CD4-positive, alpha-beta T cell (primary cell): Measurements from ENCODE around the gene RPS6KA2. TPM values are rescaled to one million over a fixed set of nuclear protein-coding genes. Genes with fewer than 3 reads are reported as not detected.

Experiments
- ATAC-seq: fragments of 200-7000 bp; cut with Tn5 transposase; one replicate; pipeline ENCODE4 v1.10.0; 2022; ENCODE audit warnings: mild to moderate bottlenecking; ENCODE audit not compliant: poor library complexity
- CTCF ChIA-PET: fragments of 350-600 bp; sonication (Branson Sonifier 250); formaldehyde crosslinking; loops from one replicate; lab custom pipeline; 2021; ENCODE audit warnings: antibody characterized with exemption, inconsistent platforms; lab: Charles Lee
- POLR2A ChIA-PET: fragments of 350-600 bp; sonication (Branson Sonifier 250); formaldehyde crosslinking; loops from one replicate; lab custom pipeline; 2021; ENCODE audit warnings: antibody characterized with exemption, inconsistent platforms; lab: Charles Lee
- DNase-seq, 14 experiments: peaks; one replicate each; pipeline ENCODE4 v3.0.0-alpha.2; 2013 to 2020; ENCODE audit warnings: mixed read lengths in 2 of 14
- H3K27ac ChIP-seq, 2 donors: one replicate each; pipeline versions ENCODE4 v1.5.1 to v1.7.0; 2013; ENCODE audit warnings: low read length in 2 of 2, low read depth in 1 of 2, mild to moderate bottlenecking in 1 of 2
- H3K27me3 ChIP-seq, 2 experiments: 1 replicate in 1 of 2; 2 replicates in 1 of 2; pipeline versions ENCODE4 v1.6.1 to v1.7.0; 2013; ENCODE audit warnings: low read length in 2 of 2, control low read depth in 1 of 2, mild to moderate bottlenecking in 1 of 2, moderate library complexity in 1 of 2; ENCODE audit not compliant: insufficient read depth in 2 of 2, control insufficient read depth in 1 of 2
- H3K36me3 ChIP-seq: one replicate; pipeline ENCODE4 v1.6.1; 2013; ENCODE audit warnings: low read length, control low read depth; ENCODE audit not compliant: insufficient read depth
- H3K4me1 ChIP-seq: one replicate; pipeline ENCODE4 v1.6.1; 2013; ENCODE audit warnings: low read length, control low read depth; ENCODE audit not compliant: insufficient read depth
- H3K4me3 ChIP-seq: one replicate; pipeline ENCODE4 v1.5.1; 2013; ENCODE audit warnings: mild to moderate bottlenecking, low read length, moderate library complexity
- H3K9me3 ChIP-seq, 2 experiments: 1 replicate in 1 of 2; 2 replicates in 1 of 2; pipeline versions ENCODE4 v1.6.1 to v1.7.0; 2013; ENCODE audit warnings: low read length in 2 of 2, mild to moderate bottlenecking in 2 of 2, control low read depth in 1 of 2, moderate library complexity in 1 of 2; ENCODE audit not compliant: control insufficient read depth in 1 of 2, insufficient read depth in 1 of 2
- H3K27ac Mint-ChIP-seq: one replicate; pipeline ENCODE4 v1.8.0; 2020; ENCODE audit warnings: mixed read lengths
- H3K27me3 Mint-ChIP-seq: one replicate; pipeline ENCODE4 v1.8.0; 2021; ENCODE audit warnings: mixed read lengths
- H3K36me3 Mint-ChIP-seq: one replicate; pipeline ENCODE4 v1.8.0; 2021; ENCODE audit warnings: low read depth, mixed read lengths
- H3K4me1 Mint-ChIP-seq: one replicate; pipeline ENCODE4 v1.8.0; 2021; ENCODE audit warnings: low read depth, mixed read lengths
- H3K4me3 Mint-ChIP-seq: one replicate; pipeline ENCODE4 v1.8.0; 2020; ENCODE audit warnings: mild to moderate bottlenecking, mixed read lengths
- H3K9me3 Mint-ChIP-seq: one replicate; pipeline ENCODE4 v1.8.0; 2020; ENCODE audit warnings: mixed read lengths
- intact Hi-C, 2 experiments: fragments of 100-400 bp; cut with DNase I in 1 of 2; cut with micrococcal nuclease in 1 of 2; formaldehyde crosslinking; loops; one replicate each; pipeline versions ENCODE4 v1.15.1 to v1.9.0; 2023 to 2025; cut with DNase I, micrococcal nuclease
- total RNA-seq, 174 experiments: library from RNA in 2 of 174; stranded (reverse) in 2 of 174; gene quantifications; one replicate each; pipeline ENCODE4 v1.2.3 and lab custom pipeline; 2021 to 2026
- TF ChIP-seq, protein P1 (sequence below): fragments of 200-600 bp; IDR thresholded peaks from one replicate; pipeline ENCODE4 v1.8.0; 2022; ENCODE audit warnings: antibody characterized with exemption, mild to moderate bottlenecking

The RPS6KA2 gene
- total RNA-seq, 2 experiments from 2014 or later: 5.6 to 6.2 TPM

DNA sequence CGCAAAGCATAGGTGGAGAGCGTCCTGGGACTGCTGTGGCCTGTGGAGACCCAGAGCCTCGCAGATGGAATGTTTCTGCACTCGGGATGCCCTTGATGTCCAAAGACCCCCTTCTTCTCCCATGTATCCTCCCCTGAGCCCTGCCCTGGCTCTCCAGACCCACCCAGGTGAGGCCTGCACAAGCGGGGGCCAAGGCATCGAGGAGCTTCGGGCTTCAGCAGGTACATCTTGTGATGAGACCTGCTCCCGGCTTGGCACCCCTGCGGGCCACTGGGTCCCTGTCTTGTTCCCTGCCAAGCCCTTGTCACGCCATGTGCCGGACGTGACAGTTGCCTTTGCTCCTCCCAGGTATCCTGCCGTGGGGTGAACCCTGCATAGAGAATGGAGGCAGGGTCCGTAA is 125.8 kb downstream of the RPS6KA2 start:
- no peaks in the 10 kb centered on the region for H3K9me3 Mint-ChIP-seq
- H3K4me1 Mint-ChIP-seq: no peaks in the 10 kb centered on the region
- Histone ChIP-seq H3K27me3 (no peaks in the 10 kb centered on the region), H3K9me3 (peaks cover 0 to 13% of the 10 kb centered on the region in 2 experiments), H3K4me1 (no peaks in the 10 kb centered on the region), H3K36me3 (no peaks in the 10 kb centered on the region), H3K27ac (no peak overlapping the region), H3K4me3 (no peak overlapping the region)
- intact Hi-C loops: no loop called here
- ATAC-seq (no peak), DNase-seq (no peak)
- ChIA-PET CTCF (no interaction called here), POLR2A (no interaction called here)
- no peaks in the 10 kb centered on the region for H3K27me3 Mint-ChIP-seq
- H3K27ac Mint-ChIP-seq: no peak overlapping the region
- peaks cover 20% of the 10 kb centered on the region for H3K36me3 Mint-ChIP-seq
- TF ChIP-seq, protein P1, sequence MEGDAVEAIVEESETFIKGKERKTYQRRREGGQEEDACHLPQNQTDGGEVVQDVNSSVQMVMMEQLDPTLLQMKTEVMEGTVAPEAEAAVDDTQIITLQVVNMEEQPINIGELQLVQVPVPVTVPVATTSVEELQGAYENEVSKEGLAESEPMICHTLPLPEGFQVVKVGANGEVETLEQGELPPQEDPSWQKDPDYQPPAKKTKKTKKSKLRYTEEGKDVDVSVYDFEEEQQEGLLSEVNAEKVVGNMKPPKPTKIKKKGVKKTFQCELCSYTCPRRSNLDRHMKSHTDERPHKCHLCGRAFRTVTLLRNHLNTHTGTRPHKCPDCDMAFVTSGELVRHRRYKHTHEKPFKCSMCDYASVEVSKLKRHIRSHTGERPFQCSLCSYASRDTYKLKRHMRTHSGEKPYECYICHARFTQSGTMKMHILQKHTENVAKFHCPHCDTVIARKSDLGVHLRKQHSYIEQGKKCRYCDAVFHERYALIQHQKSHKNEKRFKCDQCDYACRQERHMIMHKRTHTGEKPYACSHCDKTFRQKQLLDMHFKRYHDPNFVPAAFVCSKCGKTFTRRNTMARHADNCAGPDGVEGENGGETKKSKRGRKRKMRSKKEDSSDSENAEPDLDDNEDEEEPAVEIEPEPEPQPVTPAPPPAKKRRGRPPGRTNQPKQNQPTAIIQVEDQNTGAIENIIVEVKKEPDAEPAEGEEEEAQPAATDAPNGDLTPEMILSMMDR: no peak
- no peak overlapping the region for H3K4me3 Mint-ChIP-seq

DNA sequence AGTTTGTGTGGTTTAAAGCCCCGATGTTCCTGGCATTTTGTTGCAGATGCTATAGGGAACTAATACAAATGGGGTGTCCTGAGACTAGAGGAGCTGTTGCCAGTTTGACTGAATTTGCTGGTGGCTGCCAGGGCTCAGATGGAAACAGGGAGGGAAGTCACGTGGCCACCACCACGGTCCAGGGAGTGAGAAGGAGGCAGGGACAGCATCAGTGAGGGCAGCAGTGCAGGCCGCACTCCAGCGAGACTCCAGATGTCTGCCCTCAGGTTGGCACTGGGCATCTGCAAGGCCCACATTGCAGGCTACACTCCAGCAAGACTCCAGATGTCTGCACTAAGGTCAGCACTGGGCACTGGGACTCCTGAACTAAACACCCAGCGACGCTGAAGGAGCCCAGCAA is 126.8 kb downstream of the RPS6KA2 start:
- Mint-ChIP-seq H3K36me3 (peaks cover 20% of the 10 kb centered on the region), H3K4me3 (no peak overlapping the region), H3K4me1 (no peaks in the 10 kb centered on the region), H3K27ac (no peak overlapping the region), H3K27me3 (no peaks in the 10 kb centered on the region), H3K9me3 (no peaks in the 10 kb centered on the region)
- Histone ChIP-seq H3K27ac (no peak overlapping the region), H3K4me3 (no peak overlapping the region), H3K36me3 (no peaks in the 10 kb centered on the region), H3K9me3 (peaks cover 0 to 13% of the 10 kb centered on the region in 2 experiments), H3K27me3 (no peaks in the 10 kb centered on the region), H3K4me1 (no peaks in the 10 kb centered on the region)
- ChIA-PET POLR2A (no interaction called here), CTCF (no interaction called here)
- ATAC-seq (no peak), DNase-seq (no peak)
- TF ChIP-seq, protein P1: no peak
- intact Hi-C loops: no loop called here

DNA sequence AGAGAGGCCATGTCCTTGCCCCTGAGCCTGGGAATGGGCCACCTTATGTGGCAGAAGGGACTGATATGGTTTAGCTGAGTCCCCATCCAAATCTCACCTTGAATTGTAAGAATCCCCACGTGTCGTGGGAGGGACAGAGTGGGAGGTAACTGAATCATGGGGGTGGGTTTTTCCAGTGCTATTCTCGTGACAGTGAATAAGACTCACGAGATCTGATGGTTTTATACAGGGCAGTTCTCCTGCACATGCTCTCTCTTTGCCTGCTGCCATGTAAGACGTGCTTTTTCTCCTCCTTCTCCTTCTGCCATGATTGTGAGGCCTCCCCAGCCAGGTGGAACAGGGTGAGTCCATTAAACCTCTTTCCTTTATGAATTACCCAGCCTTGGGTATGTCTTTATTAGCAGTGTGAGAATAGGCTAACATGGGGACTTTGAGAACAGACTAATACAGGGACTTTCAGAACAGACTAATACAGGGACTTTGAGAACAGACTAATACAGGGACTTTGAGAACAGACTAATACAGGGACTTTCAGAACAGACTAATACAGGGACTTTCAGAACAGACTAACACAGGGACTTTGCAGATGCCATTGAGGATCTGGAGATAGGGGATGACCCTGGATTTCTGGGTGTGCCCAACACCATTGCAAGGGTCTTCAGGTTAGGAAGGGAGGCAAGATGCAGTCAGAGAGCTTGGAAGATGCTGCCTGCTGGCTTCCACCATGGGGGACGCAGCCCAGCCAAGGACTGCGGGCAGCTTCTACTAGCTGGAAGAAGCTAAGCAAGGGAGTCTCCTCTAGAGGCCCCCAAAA is 127.5 kb downstream of the RPS6KA2 start:
- H3K4me3 Mint-ChIP-seq: no peak overlapping the region
- no peak overlapping the region for H3K27ac Mint-ChIP-seq
- H3K4me3 ChIP-seq: no peak overlapping the region
- peaks cover 0 to 13% of the 10 kb centered on the region in 2 experiments for H3K9me3 ChIP-seq
- no peaks in the 10 kb centered on the region for H3K27me3 Mint-ChIP-seq
- POLR2A ChIA-PET: no interaction called here
- no peaks in the 10 kb centered on the region for H3K4me1 Mint-ChIP-seq
- TF ChIP-seq, protein P1: no peak
- intact Hi-C loops: no loop called here
- peaks cover 17% of the 10 kb centered on the region for H3K36me3 Mint-ChIP-seq
- no peaks in the 10 kb centered on the region for H3K27me3 ChIP-seq
- H3K4me1 ChIP-seq: peaks cover 6% of the 10 kb centered on the region
- no peak for DNase-seq
- no peak for ATAC-seq
- H3K36me3 ChIP-seq: no peaks in the 10 kb centered on the region
- CTCF ChIA-PET: no interaction called here
- H3K27ac ChIP-seq: no peak overlapping the region
- H3K9me3 Mint-ChIP-seq: no peaks in the 10 kb centered on the region
